ENCODE measurements around the gene VPS52.
"Not testable (repeated sequence)": the region's sequence is repeated elsewhere in the genome, so short reads cannot be mapped to it uniquely, and the experiment has no call there.

VPS52 gene

DNA sequence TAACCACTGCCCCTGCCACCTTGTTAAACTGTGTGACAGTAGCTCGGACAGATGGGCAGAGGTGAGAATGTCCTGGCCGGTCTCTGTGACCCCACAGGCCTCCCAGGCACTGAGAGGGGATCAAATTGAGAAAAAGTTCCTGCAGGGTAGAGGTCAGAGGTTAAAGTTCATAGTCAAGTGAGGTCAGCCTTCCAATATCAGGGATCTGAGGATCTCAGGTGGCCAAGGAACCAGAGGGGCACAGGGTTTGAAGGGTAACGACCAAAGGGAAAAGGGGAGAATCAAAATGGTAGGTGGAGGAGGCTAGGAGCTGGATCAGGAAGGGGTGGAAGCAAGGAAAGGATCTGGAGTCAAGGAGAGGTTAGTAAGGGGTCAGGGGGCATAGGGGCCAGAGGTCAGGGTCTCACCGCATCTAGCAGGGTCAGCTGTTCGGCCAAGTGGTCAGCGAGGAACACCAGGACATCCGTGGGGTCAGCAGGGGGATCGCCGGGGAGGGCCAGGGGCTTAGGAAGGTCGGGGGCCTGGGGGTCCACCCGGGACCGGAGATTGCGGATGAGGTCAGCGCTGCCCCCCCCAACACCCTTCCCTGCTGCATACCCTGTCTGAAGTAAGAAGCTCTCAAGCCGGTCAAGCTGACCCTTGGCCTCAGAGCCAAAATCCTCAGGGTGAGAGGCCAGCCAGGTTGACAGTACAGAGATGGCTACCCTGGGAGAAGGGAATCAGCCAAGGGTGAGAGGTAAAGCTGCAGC, 24.1 kb upstream of the VPS52 start:
- Mint-ChIP-seq H3K4me3 (no peak overlapping the region), H3K36me3 (ENCODE audit: low read depth) (peaks cover 36% of the 10 kb centered on the region), H3K9me3 (no peaks in the 10 kb centered on the region), H3K4me1 (ENCODE audit: low read depth) (peaks cover 13% of the 10 kb centered on the region), H3K27ac (no peak overlapping the region), H3K27me3 (ENCODE audit: low read depth) (peaks cover 3% of the 10 kb centered on the region)
- no peak for DNase-seq (ENCODE audit: low spot score)

DNA sequence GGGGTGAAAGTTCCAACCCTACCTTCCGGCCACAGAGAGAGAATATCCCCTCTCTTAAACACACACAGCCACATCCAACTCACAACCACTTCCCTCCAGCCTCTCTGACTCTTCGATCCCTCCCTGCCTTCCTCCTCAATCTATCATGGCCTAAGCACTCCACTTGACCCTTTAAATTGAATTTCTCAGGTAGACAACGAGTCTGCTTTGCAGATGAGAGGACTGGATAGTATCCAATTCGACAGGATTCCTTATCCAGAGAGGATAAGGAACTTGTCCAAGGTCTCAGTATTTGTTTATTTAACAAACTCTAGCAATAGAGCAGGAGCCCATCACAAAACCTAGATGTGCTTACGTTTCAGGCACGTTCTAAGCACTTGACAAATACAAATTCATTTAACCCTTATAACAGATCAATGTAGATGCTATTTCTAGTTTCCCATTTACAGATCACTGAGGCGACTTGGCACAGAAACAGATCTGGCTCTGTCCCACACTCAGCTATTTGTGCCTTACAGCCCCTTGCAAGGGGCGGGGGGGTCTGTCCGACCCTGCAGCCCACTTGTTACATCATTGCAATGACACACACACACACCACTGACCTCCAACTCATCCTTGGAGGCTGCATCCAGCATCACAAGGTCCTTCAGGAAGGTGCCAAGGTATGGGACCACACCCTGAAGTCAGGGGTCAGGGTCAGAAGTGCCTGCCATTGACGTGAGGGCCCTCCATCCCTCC, 22.6 kb upstream of the VPS52 start:
- Mint-ChIP-seq H3K4me3 (no peak overlapping the region), H3K9me3 (no peaks in the 10 kb centered on the region), H3K27ac (no peak overlapping the region), H3K4me1 (ENCODE audit: low read depth) (peaks cover 14% of the 10 kb centered on the region), H3K27me3 (ENCODE audit: low read depth) (peaks cover 3% of the 10 kb centered on the region), H3K36me3 (ENCODE audit: low read depth) (peaks cover 31% of the 10 kb centered on the region)
- no peak for DNase-seq (ENCODE audit: low spot score)

DNA sequence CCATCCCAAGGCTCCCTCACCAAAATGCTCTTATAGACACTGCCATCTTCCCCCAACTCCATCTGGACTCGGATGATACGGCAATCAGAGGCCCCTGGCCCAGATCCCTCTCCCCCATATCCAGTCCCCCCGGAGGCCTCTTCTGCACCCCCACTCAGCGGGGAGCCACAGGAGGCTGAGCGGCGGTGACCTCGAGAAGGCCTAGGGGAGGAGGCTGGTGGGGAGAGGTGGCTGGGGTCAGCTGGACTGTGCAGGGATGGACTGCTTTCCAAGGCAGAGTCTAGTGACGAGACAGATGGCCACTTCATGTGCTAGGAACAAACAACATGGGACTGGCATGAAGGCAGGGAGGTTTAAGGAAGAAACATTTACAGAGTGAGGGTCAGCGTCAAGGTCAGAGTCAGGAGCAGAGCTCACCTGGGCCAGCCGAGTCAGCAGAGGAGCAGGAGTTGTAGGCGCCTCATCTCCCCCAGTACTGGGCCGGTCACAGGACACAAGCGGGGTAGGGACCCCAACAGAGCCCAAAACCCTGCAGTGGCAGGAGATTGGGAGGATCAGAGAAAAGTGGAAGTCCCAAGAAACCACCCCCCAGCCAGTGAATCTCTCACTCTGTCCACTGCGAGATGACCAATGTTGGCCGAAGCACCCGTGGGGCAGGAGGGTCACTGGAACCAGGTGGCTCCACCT, 21.5 kb upstream of the VPS52 start:
- Mint-ChIP-seq H3K4me1 (ENCODE audit: low read depth) (peaks cover 16% of the 10 kb centered on the region), H3K27me3 (ENCODE audit: low read depth) (peaks cover 2% of the 10 kb centered on the region), H3K9me3 (no peaks in the 10 kb centered on the region), H3K4me3 (no peak overlapping the region), H3K27ac (peak overlapping the region; percentile 17), H3K36me3 (ENCODE audit: low read depth) (peaks cover 34% of the 10 kb centered on the region)
- DNase-seq (ENCODE audit: low spot score) = no peak

DNA sequence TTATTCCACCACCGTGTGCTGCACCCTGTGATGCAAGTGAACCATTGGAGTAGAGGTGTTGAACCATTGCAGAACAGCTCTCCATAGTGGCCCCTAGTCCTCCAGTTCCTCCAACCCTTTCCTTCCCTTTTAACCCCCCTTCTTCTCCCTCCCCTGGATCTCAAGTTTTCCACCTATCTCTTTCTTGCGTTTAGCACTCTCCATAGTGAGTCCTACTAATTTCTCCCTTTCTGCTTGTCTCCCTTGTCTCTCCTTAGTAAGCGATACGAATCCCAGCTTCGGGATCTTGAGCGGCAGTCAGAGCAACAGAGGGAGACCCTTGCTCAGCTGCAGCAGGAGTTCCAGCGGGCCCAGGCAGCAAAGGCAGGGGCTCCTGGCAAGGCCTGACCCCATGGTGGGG, 18.8 kb upstream of the VPS52 start:
- no peak for DNase-seq (ENCODE audit: low spot score)
- peaks cover 26% of the 10 kb centered on the region for H3K4me1 Mint-ChIP-seq (ENCODE audit: low read depth)
- peak overlapping the region; percentile 88 for H3K27ac Mint-ChIP-seq
- H3K36me3 Mint-ChIP-seq (ENCODE audit: low read depth) = peaks cover 44% of the 10 kb centered on the region
- H3K9me3 Mint-ChIP-seq = no peaks in the 10 kb centered on the region
- H3K4me3 Mint-ChIP-seq = peak overlapping the region; percentile 98
- H3K27me3 Mint-ChIP-seq (ENCODE audit: low read depth) = no peaks in the 10 kb centered on the region

DNA sequence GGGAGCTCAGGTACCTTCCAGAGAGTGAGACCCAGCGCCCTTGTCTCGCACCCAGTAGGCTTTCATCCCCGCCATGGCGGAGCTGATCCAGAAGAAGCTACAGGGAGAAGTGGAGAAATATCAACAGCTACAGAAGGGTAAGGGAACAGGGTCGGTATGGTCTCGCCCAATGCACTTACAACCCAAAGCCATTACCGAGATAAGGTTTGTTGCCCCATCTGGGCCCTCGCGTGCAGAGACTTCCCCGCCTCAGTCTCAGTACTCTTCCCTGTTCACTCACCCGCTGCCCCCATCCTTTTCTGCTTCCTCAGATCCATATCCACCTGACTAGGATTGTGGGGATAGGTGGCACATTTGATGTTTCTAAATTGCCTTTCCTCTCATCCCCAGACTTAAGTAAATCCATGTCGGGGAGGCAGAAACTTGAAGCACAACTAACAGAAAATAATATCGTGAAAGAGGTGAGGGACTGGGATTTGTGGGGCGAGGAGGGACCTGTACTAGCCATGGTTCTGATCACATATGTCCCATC, 18.2 kb upstream of the VPS52 start:
- H3K27me3 Mint-ChIP-seq (ENCODE audit: low read depth) = no peaks in the 10 kb centered on the region
- H3K4me1 Mint-ChIP-seq (ENCODE audit: low read depth) = peaks cover 26% of the 10 kb centered on the region
- DNase-seq (ENCODE audit: low spot score) = no peak
- H3K4me3 Mint-ChIP-seq = peak overlapping the region; percentile 98
- peaks cover 44% of the 10 kb centered on the region for H3K36me3 Mint-ChIP-seq (ENCODE audit: low read depth)
- no peaks in the 10 kb centered on the region for H3K9me3 Mint-ChIP-seq
- H3K27ac Mint-ChIP-seq = peak overlapping the region; percentile 88

DNA sequence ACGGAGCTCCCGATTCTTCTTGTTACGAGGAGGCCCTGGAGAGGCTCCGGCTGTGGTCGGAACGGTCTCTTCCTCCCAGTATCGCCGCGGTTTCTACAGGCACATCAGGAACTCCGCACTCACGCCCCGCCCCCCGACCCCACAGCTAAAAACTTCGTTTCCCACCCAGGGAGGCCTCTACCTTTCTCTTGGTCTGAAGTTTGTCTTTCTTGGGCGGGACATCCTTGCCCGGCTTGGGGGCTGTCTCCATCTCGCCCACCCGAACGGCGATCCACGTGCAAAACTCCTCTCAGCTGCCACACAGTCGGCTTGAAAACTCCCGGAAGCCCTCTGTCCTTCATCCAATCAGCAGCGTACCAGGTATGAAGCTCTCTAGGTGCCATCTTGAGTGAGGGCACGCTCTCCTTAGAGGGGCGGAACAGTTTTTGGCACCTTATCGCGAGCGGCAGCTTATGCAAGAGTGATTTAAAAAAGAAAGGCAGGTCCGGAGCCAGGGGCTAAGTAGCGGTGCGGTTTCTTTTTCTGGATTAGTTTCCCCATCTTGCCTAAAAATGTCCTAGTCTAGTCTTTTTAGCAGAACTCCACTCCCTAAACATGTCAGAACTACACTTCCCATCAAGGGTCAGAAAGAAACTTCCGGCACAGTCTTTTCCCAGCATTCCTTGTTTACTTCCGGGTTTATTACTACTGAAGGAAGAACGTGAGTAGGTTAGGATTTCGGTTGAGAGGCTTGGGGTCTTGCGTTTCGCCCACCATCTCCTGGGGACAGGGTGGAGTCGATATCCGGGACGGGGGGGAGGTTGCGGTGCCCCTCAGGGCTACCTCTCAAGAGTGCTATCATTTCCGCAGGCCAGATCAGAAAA, 17.5 kb upstream of the VPS52 start, which contains the start of the genes PFDN6 and WDR46:
Gene PFDN6 (plus strand): TSS at position 681 of the 863 bp plus-strand sequence. CDS start 256 bp downstream, outside the sequence.
Gene WDR46 (minus strand): TSS at position 319 of the 863 bp plus-strand sequence. CDS start 69 bp downstream, at position 250.
- no peaks in the 10 kb centered on the region for H3K27me3 Mint-ChIP-seq (ENCODE audit: low read depth)
- H3K27ac Mint-ChIP-seq = peak within 1 kb of the TSS; percentile 88
- H3K36me3 Mint-ChIP-seq (ENCODE audit: low read depth) = peaks cover 47% of the 10 kb centered on the region
- peaks cover 26% of the 10 kb centered on the region for H3K4me1 Mint-ChIP-seq (ENCODE audit: low read depth)
- peak within 1 kb of the TSS; percentile 98 for H3K4me3 Mint-ChIP-seq
- DNase-seq (ENCODE audit: low spot score) = peak; percentile 82
- H3K9me3 Mint-ChIP-seq = no peaks in the 10 kb centered on the region

DNA sequence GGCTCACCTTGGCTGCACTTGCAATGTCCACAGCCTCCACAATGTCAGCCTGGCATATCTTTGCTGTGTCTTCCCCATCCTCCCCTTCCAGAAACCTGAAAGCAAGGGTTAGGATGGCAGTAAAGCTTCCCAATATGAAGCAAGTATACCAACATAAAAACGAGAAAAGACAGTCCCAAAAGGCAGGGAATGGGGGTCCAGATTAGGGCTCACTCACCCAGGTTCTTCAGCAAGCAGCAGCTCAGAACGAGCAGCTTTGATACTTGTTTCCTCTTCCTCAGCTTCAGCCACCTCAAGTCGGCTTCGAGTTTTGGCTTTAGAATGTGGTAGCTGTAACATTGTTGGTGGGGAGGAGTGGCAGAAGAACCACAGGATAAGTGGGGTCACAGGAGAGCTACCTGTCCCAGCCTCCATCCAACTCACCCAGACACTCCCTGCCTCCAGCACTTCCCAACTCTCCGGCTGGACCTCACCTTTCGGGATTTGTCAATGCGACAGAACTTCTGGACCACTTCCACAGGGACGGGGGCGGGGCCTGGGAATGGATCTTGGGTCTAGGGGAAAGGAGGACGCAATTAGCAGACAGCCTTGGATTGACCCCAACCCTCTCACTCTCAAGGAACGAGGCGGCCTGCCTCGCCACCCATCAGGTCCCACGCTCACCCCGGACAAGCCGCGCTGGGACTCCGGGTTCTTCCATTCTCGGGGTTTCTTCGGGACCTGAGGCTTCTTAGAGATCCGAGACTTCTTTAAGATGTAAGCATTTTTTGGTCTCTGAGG, 16.7 kb upstream of the VPS52 start:
- Mint-ChIP-seq H3K4me3 (peak overlapping the region; percentile 98), H3K27me3 (ENCODE audit: low read depth) (no peaks in the 10 kb centered on the region), H3K4me1 (ENCODE audit: low read depth) (peaks cover 26% of the 10 kb centered on the region), H3K27ac (peak overlapping the region; percentile 8), H3K9me3 (no peaks in the 10 kb centered on the region), H3K36me3 (ENCODE audit: low read depth) (peaks cover 46% of the 10 kb centered on the region)
- no peak for DNase-seq (ENCODE audit: low spot score)

DNA sequence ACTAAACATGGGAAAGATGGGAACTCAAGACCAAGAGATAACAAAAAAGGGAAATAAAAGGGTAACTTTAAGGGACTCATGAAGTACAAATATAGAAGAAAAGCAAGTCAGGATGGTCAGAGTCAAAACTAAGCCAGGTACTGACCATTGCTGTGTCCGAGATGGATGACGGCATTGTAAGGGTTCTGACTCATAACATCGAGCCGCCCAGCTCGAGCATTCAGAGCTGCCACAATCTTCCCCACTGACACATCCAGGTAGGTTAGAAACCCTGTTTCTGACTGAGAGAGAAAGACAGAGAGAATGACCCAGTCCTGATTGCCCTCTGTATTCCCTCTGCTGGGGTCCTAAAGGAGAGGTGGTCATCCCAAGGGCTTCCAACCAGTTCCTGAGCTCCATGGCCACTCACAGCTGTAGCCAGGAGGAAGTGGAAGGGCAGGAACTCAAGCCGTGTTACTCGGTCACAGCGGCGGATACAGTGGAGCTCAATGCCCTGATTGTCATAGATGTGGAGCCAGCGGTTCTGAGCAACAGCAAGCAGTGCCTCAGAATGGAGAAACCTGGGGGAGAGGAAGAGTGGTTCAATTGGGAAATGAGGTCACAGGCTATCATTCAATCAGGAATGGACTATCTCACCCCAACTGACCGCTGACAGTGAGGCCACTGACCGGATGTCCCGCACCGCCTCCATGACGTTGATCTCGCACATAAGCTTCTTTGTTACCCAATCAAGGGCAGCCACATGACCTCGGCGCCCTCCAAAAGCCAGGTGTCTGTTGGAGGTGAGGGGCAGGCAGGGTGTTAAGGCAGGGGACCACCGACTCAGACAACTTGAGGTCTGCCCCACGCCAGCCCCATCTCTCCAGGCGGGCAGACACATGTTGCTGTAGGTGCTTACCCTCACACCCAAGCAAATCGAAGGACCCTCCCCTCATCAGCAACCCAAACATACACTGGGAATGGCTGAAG, 15.6 kb upstream of the VPS52 start:
- Mint-ChIP-seq H3K9me3 (no peaks in the 10 kb centered on the region), H3K27ac (peak overlapping the region; percentile 56), H3K27me3 (ENCODE audit: low read depth) (no peaks in the 10 kb centered on the region), H3K4me1 (ENCODE audit: low read depth) (peaks cover 26% of the 10 kb centered on the region), H3K4me3 (peak overlapping the region; percentile 98), H3K36me3 (ENCODE audit: low read depth) (peaks cover 49% of the 10 kb centered on the region)
- DNase-seq (ENCODE audit: low spot score) = no peak

DNA sequence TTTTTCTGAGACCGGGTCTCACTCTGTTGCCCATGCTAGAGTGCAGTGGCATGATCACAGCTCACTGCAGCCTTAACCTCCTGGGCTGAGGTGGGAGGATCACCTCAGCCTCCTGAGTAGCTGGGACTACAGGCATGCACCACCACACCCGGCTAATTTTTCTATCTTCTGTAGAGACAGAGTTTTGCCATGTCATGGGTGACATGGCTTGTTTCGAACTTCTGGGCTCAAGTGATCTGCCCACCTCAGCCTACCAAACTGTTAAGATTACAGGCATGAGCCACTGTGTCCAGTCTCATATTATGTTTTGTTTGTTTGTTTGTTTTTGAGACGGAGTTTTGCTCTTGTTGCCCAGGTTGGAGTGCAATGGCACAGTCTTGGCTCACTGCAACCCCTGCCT, 13.5 kb upstream of the VPS52 start:
- H3K9me3 Mint-ChIP-seq = not testable (repeated sequence)
- peaks cover 39% of the 10 kb centered on the region for H3K36me3 Mint-ChIP-seq (ENCODE audit: low read depth)

DNA sequence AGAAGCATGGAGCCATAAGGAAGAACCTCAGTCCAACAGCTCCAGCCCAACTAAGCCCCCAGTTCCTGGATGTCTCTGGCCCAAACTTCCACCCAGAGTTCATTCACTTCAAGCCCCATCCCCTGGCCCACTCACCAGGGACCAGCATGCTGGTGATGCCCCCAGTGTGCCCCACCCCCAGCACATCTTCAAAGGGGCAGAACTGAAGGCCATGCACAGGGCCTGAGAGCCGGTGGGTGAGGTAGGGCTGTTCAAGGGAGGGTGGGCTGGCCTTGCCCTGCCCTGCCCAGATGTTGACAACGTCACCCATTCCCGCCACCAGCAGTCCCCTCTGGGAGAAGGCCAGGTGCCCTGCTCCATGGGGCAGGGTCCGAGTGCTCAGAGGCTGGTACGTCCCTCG, 8.9 kb upstream of the VPS52 start:
- Mint-ChIP-seq H3K27ac (no peak overlapping the region), H3K9me3 (no peaks in the 10 kb centered on the region), H3K27me3 (ENCODE audit: low read depth) (no peaks in the 10 kb centered on the region), H3K36me3 (ENCODE audit: low read depth) (peaks cover 44% of the 10 kb centered on the region), H3K4me1 (ENCODE audit: low read depth) (peaks cover 20% of the 10 kb centered on the region), H3K4me3 (no peak overlapping the region)
- no peak for DNase-seq (ENCODE audit: low spot score)

More for the DNA sequence above, 13.5 kb upstream of the VPS52 start:
- not testable (repeated sequence) for DNase-seq (ENCODE audit: low spot score); H3K4me3 Mint-ChIP-seq; H3K27ac Mint-ChIP-seq; H3K27me3 Mint-ChIP-seq (ENCODE audit: low read depth)
- peaks cover 20% of the 10 kb centered on the region for H3K4me1 Mint-ChIP-seq (ENCODE audit: low read depth)

DNA sequence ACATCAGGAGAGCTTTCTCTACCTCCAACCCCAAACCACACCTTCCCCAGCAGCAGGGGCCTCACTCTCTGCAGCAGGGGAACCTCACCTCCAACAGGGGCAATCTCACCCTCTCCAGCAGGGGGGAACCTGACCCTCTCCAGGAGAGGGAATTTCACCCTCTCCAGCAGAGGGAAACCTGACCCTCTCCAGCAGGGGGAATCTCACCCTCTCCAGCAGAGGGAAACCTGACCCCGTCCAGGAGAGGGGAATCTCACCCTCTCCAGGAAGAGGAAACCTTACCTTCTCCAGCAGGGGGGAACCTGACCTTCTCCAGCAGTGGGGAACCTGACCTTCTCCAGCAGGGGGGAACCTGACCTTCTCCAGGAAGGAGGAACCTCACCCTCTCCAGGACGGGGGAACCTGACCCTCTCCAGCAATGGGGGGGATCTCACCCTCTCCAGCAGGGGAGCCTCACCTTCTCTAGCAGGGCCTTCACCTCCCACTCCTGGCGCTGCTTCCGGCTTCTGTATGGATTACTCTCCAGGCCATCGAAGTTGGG, 8.4 kb upstream of the VPS52 start:
- H3K4me3 Mint-ChIP-seq = no peak overlapping the region
- DNase-seq (ENCODE audit: low spot score) = no peak

More for the DNA sequence above, 8.4 kb upstream of the VPS52 start:
- Mint-ChIP-seq H3K36me3 (ENCODE audit: low read depth) (peaks cover 49% of the 10 kb centered on the region), H3K9me3 (no peaks in the 10 kb centered on the region), H3K4me1 (ENCODE audit: low read depth) (peaks cover 25% of the 10 kb centered on the region), H3K27ac (peak overlapping the region; percentile 26), H3K27me3 (ENCODE audit: low read depth) (no peaks in the 10 kb centered on the region)
